IMR-90 (cell line): ENCODE data around the gene KRTAP10-7. TPM values are rescaled to one million over a fixed set of nuclear protein-coding genes. Genes with fewer than 3 reads are reported as not detected.
"Not testable (repeated sequence)": the region's sequence is repeated elsewhere in the genome, so short reads cannot be mapped to it uniquely, and the experiment has no call there.

ENCODE experiments used
- ATAC-seq: fragments of 200-7000 bp; cut with Tn5 transposase; 2 replicates; pipeline ENCODE4 v1.9.1; 2020; ENCODE audit warnings: low read depth, mild to moderate bottlenecking, moderate library complexity
- BruUV-seq: library from RNA; stranded (reverse); fragments of 400-500 nt; replicated peaks from 2 replicates; lab custom pipeline; 2021; lab: Mats Ljungman, UMichigan
- CTCF ChIA-PET: fragments of 300-600 bp; formaldehyde crosslinking; extraction: SDS; loops from one replicate; lab custom pipeline; 2021; ENCODE audit warnings: antibody characterized with exemption; lab: Yijun Ruan, JAX
- POLR2A ChIA-PET: fragments of 300-600 bp; sonication (Branson Sonifier 250); formaldehyde crosslinking; loops from one replicate; lab custom pipeline; 2022; ENCODE audit warnings: antibody characterized with exemption; ENCODE audit not compliant: unreplicated experiment; lab: Charles Lee
- DNase-seq: peaks from one replicate; pipeline ENCODE4 v3.0.0; 2013
- H2AFZ ChIP-seq: replicated peaks from 2 replicates; pipeline ENCODE3; 2013; ENCODE audit warnings: low read length, mild to moderate bottlenecking; ENCODE audit not compliant: poor library complexity
- H2AK5ac ChIP-seq: 2 replicates; pipeline ENCODE4 v1.6.1; 2013; ENCODE audit warnings: low read depth, low read length, inconsistent platforms
- H2AK9ac ChIP-seq: replicated peaks from 2 replicates; pipeline ENCODE3; 2013; ENCODE audit warnings: mild to moderate bottlenecking, low read depth, low read length, moderate library complexity; ENCODE audit not compliant: poor library complexity
- H2BK120ac ChIP-seq: 2 replicates; pipeline ENCODE4 v1.6.1; 2013; ENCODE audit warnings: low read depth, low read length, inconsistent platforms
- H2BK15ac ChIP-seq: 3 replicates; pipeline ENCODE4 v1.6.1; 2013; ENCODE audit warnings: low read depth, low read length, inconsistent platforms
- H2BK20ac ChIP-seq: 2 replicates; pipeline ENCODE4 v1.6.1; 2013; ENCODE audit warnings: low read depth, mild to moderate bottlenecking, inconsistent platforms, low read length, moderate library complexity
- H2BK5ac ChIP-seq: 2 replicates; pipeline ENCODE4 v1.6.1; 2013; ENCODE audit warnings: mild to moderate bottlenecking, low read depth, low read length, inconsistent platforms; ENCODE audit not compliant: poor library complexity, severe bottlenecking
- H3K14ac ChIP-seq: replicated peaks from 2 replicates; pipeline ENCODE4 v1.6.1; 2013; ENCODE audit warnings: low read depth, low read length, inconsistent platforms
- H3K18ac ChIP-seq: 2 replicates; pipeline ENCODE4 v1.6.1; 2013; ENCODE audit warnings: low read depth, low read length, control low read depth
- H3K23ac ChIP-seq: 2 replicates; pipeline ENCODE4 v1.6.1; 2013; ENCODE audit warnings: low read depth, low read length, inconsistent platforms
- H3K27ac ChIP-seq: 2 replicates; pipeline ENCODE4 v1.5.1; 2013; ENCODE audit warnings: mild to moderate bottlenecking, control low read depth, low read length; ENCODE audit not compliant: insufficient read depth
- H3K27me3 ChIP-seq: 2 replicates; pipeline ENCODE4 v1.6.1; 2013; ENCODE audit warnings: low read length; ENCODE audit not compliant: control insufficient read depth, insufficient read depth
- H3K36me3 ChIP-seq: 2 replicates; pipeline ENCODE4 v1.6.1; 2013; ENCODE audit warnings: low read length, mixed read lengths; ENCODE audit not compliant: control insufficient read depth, insufficient read depth
- H3K4ac ChIP-seq: 2 replicates; pipeline ENCODE4 v1.6.1; 2013; ENCODE audit warnings: low read depth, low read length, inconsistent platforms
- H3K4me1 ChIP-seq: 2 replicates; pipeline ENCODE4 v1.6.1; 2013; ENCODE audit warnings: low read length, mixed read lengths; ENCODE audit not compliant: control insufficient read depth, insufficient read depth
- H3K4me2 ChIP-seq: 2 replicates; pipeline ENCODE4 v1.6.1; 2013; ENCODE audit warnings: low read depth, mild to moderate bottlenecking, control low read depth, low read length, moderate library complexity
- H3K4me3 ChIP-seq: 2 replicates; pipeline ENCODE4 v1.5.1; 2013; ENCODE audit warnings: low read depth, mild to moderate bottlenecking, control low read depth, low read length, moderate library complexity; ENCODE audit not compliant: insufficient read depth
- H3K56ac ChIP-seq: 2 replicates; pipeline ENCODE4 v1.6.1; 2013; ENCODE audit warnings: low read length, inconsistent platforms; ENCODE audit not compliant: insufficient read depth; ENCODE audit errors: extremely low read depth
- H3K79me1 ChIP-seq, 2 experiments: 2 replicates each; pipeline ENCODE4 v1.6.1; 2013; ENCODE audit warnings: low read length in 2 of 2, inconsistent platforms in 1 of 2, low read depth in 1 of 2
- H3K9ac ChIP-seq: 2 replicates; pipeline ENCODE4 v1.6.1; 2013; ENCODE audit warnings: low read depth, low read length, control low read depth
- H3K9me1 ChIP-seq: 2 replicates; pipeline ENCODE4 v1.6.1; 2013; ENCODE audit warnings: low read length, inconsistent platforms; ENCODE audit not compliant: insufficient read depth
- H3K9me3 ChIP-seq: 2 replicates; pipeline ENCODE4 v1.6.1; 2013; ENCODE audit warnings: low read length; ENCODE audit not compliant: control insufficient read depth, insufficient read depth
- H4K20me1 ChIP-seq: 2 replicates; pipeline ENCODE4 v1.6.1; 2013; ENCODE audit warnings: low read length, inconsistent platforms; ENCODE audit not compliant: insufficient read depth
- H4K5ac ChIP-seq: 2 replicates; pipeline ENCODE4 v1.6.1; 2013; ENCODE audit warnings: mild to moderate bottlenecking, low read depth, low read length, control low read depth
- H4K8ac ChIP-seq, 2 experiments: 2 replicates each; pipeline ENCODE4 v1.6.1; 2013; ENCODE audit warnings: low read depth in 2 of 2, low read length in 2 of 2, control low read depth in 1 of 2, inconsistent platforms in 1 of 2
- H4K91ac ChIP-seq: 2 replicates; pipeline ENCODE4 v1.6.1; 2013; ENCODE audit warnings: low read depth, low read length, inconsistent platforms; ENCODE audit not compliant: insufficient read depth
- WGBS, 2 experiments: methylation state at CpG; one replicate each; pipeline versions ENCODE4 v1.1.5 to v1.1.7; 2013; ENCODE audit warnings: missing lambda C conversion rate in 2 of 2; ENCODE audit not compliant: insufficient read length in 1 of 2; ENCODE audit errors: extremely low coverage in 2 of 2; 5-methylcytosine and 5-hydroxymethylcytosine counted together
- dilution Hi-C: fragments of 300-500 bp; cut with HindIII; formaldehyde crosslinking; loops from one replicate; pipeline ENCODE4 v1.14.3; 2018; ENCODE audit warnings: low sequenced_read_pairs; ENCODE audit not compliant: unreplicated experiment
- in situ Hi-C: fragments of 300-500 bp; cut with MboI; formaldehyde crosslinking; loops from 3 replicates; pipeline ENCODE4 v1.14.3; 2019; ENCODE audit warnings: low sequenced_read_pairs, inconsistent platforms, mixed read lengths
- intact Hi-C: fragments of 100-400 bp; cut with micrococcal nuclease; formaldehyde crosslinking; loops from 2 replicates; pipeline ENCODE4 v1.10.0; 2022
- polyA plus RNA-seq, 3 experiments: library from polyadenylated mRNA; depleted of rRNA; stranded (reverse); fragments of >200 nt; gene quantifications; 2 replicates each; pipeline ENCODE4 v1.2.3, GENCODE V29; 2012; ENCODE audit warnings: low replicate concordance in 1 of 3
- total RNA-seq: library from RNA; depleted of rRNA; stranded (reverse); fragments of >200 nt; gene quantifications from 2 replicates; pipeline ENCODE4 v1.2.3, GENCODE V29; 2012

The KRTAP10-7 gene
- total and polyA plus RNA-seq, 2 of the 4 experiments (the other 2 are of a cell fraction), result not detected

GRCh38 chr21:44591801-44592130, 8.6 kb upstream of the KRTAP10-7 start:
- H3K18ac ChIP-seq, H2BK120ac ChIP-seq, H4K91ac ChIP-seq, H2AK9ac ChIP-seq, H3K9me3 ChIP-seq, H3K9me1 ChIP-seq, H3K14ac ChIP-seq, in situ Hi-C loops, H2BK15ac ChIP-seq, H3K23ac ChIP-seq, H3K56ac ChIP-seq, H3K79me1 ChIP-seq, H4K8ac ChIP-seq, H2BK20ac ChIP-seq, ATAC-seq, H2BK5ac ChIP-seq, H3K27ac ChIP-seq, BruUV-seq, H3K4me1 ChIP-seq, CTCF ChIA-PET, H2AFZ ChIP-seq, H3K4me2 ChIP-seq, dilution Hi-C loops, POLR2A ChIA-PET, H3K9ac ChIP-seq, H2AK5ac ChIP-seq, H4K5ac ChIP-seq, H3K36me3 ChIP-seq, H3K4me3 ChIP-seq, H4K20me1 ChIP-seq, H3K4ac ChIP-seq, H3K27me3 ChIP-seq, DNase-seq, intact Hi-C loops: not testable (repeated sequence)
- WGBS, 2 experiments, result no CpG with 5 or more reads among the region's 4 CpGs
